ENCODE data around the gene GPC6. TPM values are rescaled to one million over a fixed set of nuclear protein-coding genes. Genes with fewer than 3 reads are reported as not detected.

GPC6 gene
- total and polyA plus RNA-seq, 9 of the 15 experiments (the other 6 are each of a cell fraction or from before 2014, with no cell fraction given), result under 0.01 to 0.20 (median 0.01) TPM; not detected in 4

- ChIA-PET CTCF (ENCODE audit: low intra/inter-chr PET ratio) (no interaction called here), POLR2A (interaction anchor here (0.9 to 3.5 kb wide), 4 partner anchors 12 to 19 kb away, joined by 3 to 19 read pairs (median 4); no protein-coding TSS in a partner anchor)
- H3K36me3 ChIP-seq (ENCODE audit: control insufficient read depth, insufficient read depth, low read length), result no peaks in the 10 kb centered on the region
- WGBS (ENCODE audit: insufficient coverage, low coverage, missing lambda C conversion rate), result under 1% methylated on average over 5 of the region's 5 CpGs
- ATAC-seq (no peak), DNase-seq (ENCODE audit: extremely low read depth in 1 of 4, low spot score in 3 of 4) (no peak), FAIRE-seq (no peak)
- no peak overlapping the region for H3K4me2 ChIP-seq (ENCODE audit: insufficient read depth, low read length)
- no peaks in the 10 kb centered on the region for H3K9me1 ChIP-seq (ENCODE audit: control insufficient read depth, insufficient read depth, low read length)
- no peaks in the 10 kb centered on the region for H3K79me2 ChIP-seq (ENCODE audit: control insufficient read depth, insufficient read depth, low read length)
- no peaks in the 10 kb centered on the region for H3K4me1 ChIP-seq (replicated peaks in 1 of 2; ENCODE audit: control insufficient read depth in 2 of 2, insufficient read depth in 2 of 2, low read length in 2 of 2)
- in situ Hi-C loops (cut with MboI) (no loop called here), intact Hi-C loops (cut with micrococcal nuclease) (no loop called here)
- peaks cover 0 to 2% of the 10 kb centered on the region in 2 experiments; a peak in 1 of 5 replicates for H3K27me3 ChIP-seq (ENCODE audit: control insufficient read depth in 2 of 2, insufficient read depth in 2 of 2, low read length in 2 of 2)
- no peak overlapping the region for H3K9ac ChIP-seq (ENCODE audit: insufficient read depth in 1 of 2, low read depth in 2 of 2, low read length in 2 of 2)
- TF ChIP-seq RERE (CRISPR knock-in tag; IDR thresholded peaks at IDR 0.05; ENCODE audit: borderline replicate concordance) (0 out of 2 replicates have a peak, but pooled peaks have one; percentile 58), HDAC6 (IDR thresholded peaks at IDR 0.05; ENCODE audit: low read depth, low read length) (no peak), PREB (CRISPR knock-in tag; IDR thresholded peaks at IDR 0.05) (0 out of 2 replicates have a peak, but pooled peaks have one; percentile 56)
- no peak overlapping the region for H3K4me3 ChIP-seq
- no peaks in the 10 kb centered on the region for H4K20me1 ChIP-seq (replicated peaks; ENCODE audit: control insufficient read depth, insufficient read depth, low read length)
- no peak overlapping the region for H2AFZ ChIP-seq (ENCODE audit: low read depth, low read length)
- H3K9me3 ChIP-seq (replicated peaks; ENCODE audit: control insufficient read depth, insufficient read depth, low read depth, low read length), result no peaks in the 10 kb centered on the region; the same call in 1 of the 2 replicates
- no TSS peak for BruUV-seq (replicated peaks)
- no peak overlapping the region for H3K27ac ChIP-seq (ENCODE audit: extremely low read depth, low read depth, low read length)
Observed at GRCh38 chr13:93338030-93338429, 111.4 kb downstream of the GPC6 start.
